ENCODE measurements around the gene MGA. TPM values are rescaled to one million over a fixed set of nuclear protein-coding genes. Genes with fewer than 3 reads are reported as not detected.
A peak's percentile ranks its signal among the peaks of the same experiment; 100 is the strongest.

Gene MGA
- total RNA-seq, 4 donors from 2014 or later = 53.1 to 107 (median 67.6) TPM

DNA sequence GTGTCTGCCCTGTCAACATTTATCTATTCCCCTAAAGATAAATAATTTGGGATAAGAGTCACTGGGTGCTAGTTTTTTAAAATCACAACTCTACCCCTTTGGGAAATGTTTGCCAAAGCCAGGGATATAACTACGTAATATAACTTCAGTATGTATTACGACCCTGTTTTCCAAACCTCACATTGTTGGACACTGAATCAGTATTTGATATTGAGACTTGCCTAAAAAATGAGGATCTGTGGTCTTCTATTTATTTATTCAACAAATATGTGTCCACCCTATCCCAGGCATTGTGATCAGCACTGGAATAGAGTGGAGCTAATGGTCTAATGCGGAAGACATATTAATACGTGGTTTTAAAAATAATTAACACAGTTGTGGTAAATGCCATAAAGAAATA, 4.5 kb upstream of the MGA start:
- WGBS, 2 donors = 96 to 99% methylated on average over 4 of the region's 4 CpGs
- H3K27me3 ChIP-seq = no peaks in the 10 kb centered on the region
- H3K9me3 ChIP-seq = no peaks in the 10 kb centered on the region
- intact Hi-C loops (cut with DNase I) = no loop called here
- no peak for DNase-seq
- H3K4me3 ChIP-seq (replicated peaks in 1 of 3) = no peak overlapping the region
- H3K36me3 ChIP-seq = no peaks in the 10 kb centered on the region
- H3K4me1 ChIP-seq = peaks cover 4 to 8% of the 10 kb centered on the region in 2 donors
- no peak for TF ChIP-seq CTCF (IDR thresholded peaks at IDR 0.05)
- no peak overlapping the region for H3K27ac ChIP-seq

- DNase-seq = no peak
These were observed 4.0 kb upstream of the MGA start for GRCh38 chr15:41656188-41656587.

GRCh38 chr15:41658689-41659088, 1.5 kb upstream of the MGA start:
- Histone ChIP-seq H3K4me1 (peaks cover 11 to 24% of the 10 kb centered on the region in 2 donors), H3K27ac (no peak overlapping the region), H3K36me3 (no peaks in the 10 kb centered on the region), H3K4me3 (replicated peaks in 1 of 3) (no peak overlapping the region), H3K9me3 (no peaks in the 10 kb centered on the region), H3K27me3 (no peaks in the 10 kb centered on the region)
- DNase-seq = no peak
- 42 to 68% methylated on average over 1 of the region's 1 CpG for WGBS, 2 donors
- intact Hi-C loops (cut with DNase I) = no loop called here
- TF ChIP-seq POLR2A (IDR thresholded peaks at IDR 0.05) = no peak
- no peak for TF ChIP-seq CTCF (IDR thresholded peaks at IDR 0.05)

More at GRCh38 chr15:41656188-41656587, 4.0 kb upstream of the MGA start:
- Histone ChIP-seq H3K36me3 (no peaks in the 10 kb centered on the region), H3K4me1 (peaks cover 4 to 13% of the 10 kb centered on the region in 2 donors), H3K27me3 (no peaks in the 10 kb centered on the region), H3K4me3 (replicated peaks in 1 of 3) (no peak overlapping the region), H3K9me3 (no peaks in the 10 kb centered on the region), H3K27ac (no peak overlapping the region)
- WGBS, 2 donors = 78 to 92% methylated on average over 2 of the region's 2 CpGs
- TF ChIP-seq POLR2A (IDR thresholded peaks at IDR 0.05) = no peak
- no peak for TF ChIP-seq CTCF (IDR thresholded peaks at IDR 0.05)
- intact Hi-C loops (cut with DNase I) = no loop called here

GRCh38 chr15:41659190-41659589, 1.0 kb upstream of the MGA start:
- no peak overlapping the region for H3K27ac ChIP-seq
- 93 to 97% methylated on average over 2 of the region's 2 CpGs for WGBS, 2 donors
- TF ChIP-seq POLR2A (IDR thresholded peaks at IDR 0.05) (no peak), CTCF (IDR thresholded peaks at IDR 0.05) (no peak)
- no peak for DNase-seq
- peaks cover 11 to 24% of the 10 kb centered on the region in 2 donors for H3K4me1 ChIP-seq
- H3K9me3 ChIP-seq = no peaks in the 10 kb centered on the region
- intact Hi-C loops (cut with DNase I) = no loop called here
- H3K36me3 ChIP-seq = no peaks in the 10 kb centered on the region
- no peak overlapping the region for H3K4me3 ChIP-seq (replicated peaks in 1 of 3)
- H3K27me3 ChIP-seq = no peaks in the 10 kb centered on the region

DNA sequence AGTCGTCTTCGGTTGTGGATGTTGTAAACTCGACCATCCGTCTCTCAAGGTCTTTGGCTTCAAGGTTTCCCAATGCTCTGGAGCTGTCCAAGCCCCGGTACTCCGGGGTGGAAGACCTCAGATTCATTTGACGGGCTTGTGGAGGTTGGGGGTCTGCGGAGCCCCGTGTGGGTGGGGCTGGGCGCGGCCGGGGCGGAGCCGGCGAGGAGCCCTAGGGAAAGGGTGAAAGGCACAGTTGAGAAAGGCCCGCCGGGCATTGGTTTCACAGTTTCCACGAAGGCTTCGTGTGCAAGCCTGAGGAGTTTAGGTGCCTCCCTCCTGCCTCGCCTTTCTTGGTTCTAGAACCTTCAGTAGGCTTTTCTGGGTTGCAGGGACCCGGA, 360 bp upstream of the MGA start:
- Histone ChIP-seq H3K27me3 (no peaks in the 10 kb centered on the region), H3K9me3 (no peaks in the 10 kb centered on the region), H3K4me3 (replicated peaks in 1 of 3) (peak overlapping the region in 1 of 3 donors; percentile 49), H3K36me3 (no peaks in the 10 kb centered on the region), H3K4me1 (peaks cover 15 to 25% of the 10 kb centered on the region in 2 donors), H3K27ac (peak overlapping the region in 2 of 3 donors; percentile 49 to 87)
- no peak for DNase-seq
- WGBS, 2 donors = 11 to 12% methylated on average over 18 to 21 of the region's 21 CpGs
- intact Hi-C loops (cut with DNase I) = no loop called here
- TF ChIP-seq CTCF (IDR thresholded peaks at IDR 0.05) (no peak), POLR2A (IDR thresholded peaks at IDR 0.05) (no peak)
